ENCODE results near the gene LYZL4.
A peak's percentile ranks its signal among the peaks of the same experiment; 100 is the strongest.

Gene LYZL4

DNA sequence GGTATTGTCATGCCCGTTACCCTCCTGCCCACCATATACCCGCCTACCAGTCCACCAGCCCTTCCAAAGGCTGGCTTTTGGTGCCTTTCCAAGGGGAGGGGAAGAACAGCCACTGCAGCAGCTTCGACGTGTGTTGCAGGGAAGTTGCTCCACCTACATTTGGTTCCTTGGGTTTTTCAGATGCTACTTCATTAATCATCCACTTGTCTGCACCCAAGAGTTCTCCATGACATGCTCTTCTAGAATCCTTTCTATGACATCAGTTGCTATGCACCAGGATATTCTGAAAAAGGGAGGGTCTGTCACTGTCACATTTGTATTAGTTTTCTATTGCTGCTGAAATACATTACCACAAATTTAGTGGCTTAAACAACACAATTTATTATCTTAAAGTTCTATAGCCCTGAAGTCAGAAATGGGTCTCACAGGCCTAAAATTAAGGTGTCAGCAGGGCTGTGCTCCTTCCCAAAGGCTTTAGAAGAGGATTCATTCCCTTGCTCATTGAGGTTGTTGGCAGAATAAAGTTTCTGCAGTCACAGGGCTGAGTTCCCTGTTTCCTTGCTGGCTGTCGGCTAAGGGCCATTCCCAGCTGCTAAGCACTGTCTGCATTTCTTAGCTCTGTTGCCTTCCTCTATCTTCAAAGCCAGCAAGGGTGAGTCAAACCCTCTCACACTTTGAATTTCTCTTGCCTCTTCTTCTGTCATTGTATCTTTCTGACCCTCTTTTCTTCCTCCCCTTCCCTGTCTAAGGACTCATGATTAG is at the start of gene LYZL4:
Gene LYZL4, minus strand, starts transcription at position 241 of the 762 bp plus-strand sequence. CDS start 3,359 bp downstream, outside the sequence.
- DNase-seq (ENCODE audit: low read depth in 2 of 3, low spot score in 1 of 3), result no peak

DNA sequence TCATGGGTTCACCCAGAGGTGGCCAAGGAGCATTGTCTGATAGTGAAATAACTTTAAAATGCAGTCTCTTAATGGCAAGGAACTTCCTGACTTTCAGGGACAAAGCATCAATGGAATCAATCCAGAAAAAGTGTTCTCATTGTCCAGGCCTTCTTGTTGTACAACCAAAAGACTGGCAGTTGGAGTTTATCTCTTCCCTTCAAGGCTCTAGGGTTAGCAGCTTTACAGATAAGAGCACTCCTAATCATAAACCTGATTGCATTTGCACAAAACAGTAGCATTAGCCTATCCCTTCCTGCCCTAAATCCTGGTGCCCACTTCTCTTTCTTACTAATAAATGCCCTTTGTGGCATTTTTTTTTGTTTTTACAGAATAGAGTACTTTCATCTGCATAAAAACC is 48.7 kb upstream of the LYZL4 start:
- DNase-seq (ENCODE audit: low read depth in 2 of 3, low spot score in 1 of 3), result no peak

- no peak for DNase-seq (ENCODE audit: low read depth in 2 of 3, low spot score in 1 of 3)
Measured at GRCh38 chr3:42456211-42456610, 45.8 kb upstream of the LYZL4 start.

GRCh38 chr3:42451546-42452230 is 41.3 kb upstream of the LYZL4 start:
- DNase-seq (ENCODE audit: low read depth in 2 of 3, low spot score in 1 of 3), result no peak

DNA sequence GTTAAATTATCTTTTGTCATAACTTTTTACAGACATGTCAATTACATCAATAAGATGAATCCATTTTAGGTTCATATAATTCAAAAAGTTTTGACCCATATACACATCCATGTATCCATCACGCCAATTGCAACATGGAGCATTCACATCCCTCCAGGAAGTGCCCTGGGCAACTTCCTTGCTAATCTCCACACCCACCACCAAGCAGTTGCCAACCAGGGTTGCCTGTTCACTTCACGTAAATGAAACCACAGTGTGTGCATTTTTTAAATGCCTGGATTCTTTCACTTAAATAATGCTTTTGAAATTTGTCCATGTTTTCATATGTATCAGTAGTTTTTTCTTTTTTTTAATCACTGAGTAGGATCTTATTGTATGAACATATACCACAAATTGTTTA is 40.7 kb upstream of the LYZL4 start:
- no peak for DNase-seq (ENCODE audit: low read depth in 2 of 3, low spot score in 1 of 3)

GRCh38 chr3:42450567-42450966 is 40.2 kb upstream of the LYZL4 start:
- no peak for DNase-seq (ENCODE audit: low read depth in 2 of 3, low spot score in 1 of 3)

GRCh38 chr3:42447481-42447880 is 37.1 kb upstream of the LYZL4 start:
- DNase-seq (ENCODE audit: low read depth in 2 of 3, low spot score in 1 of 3), result no peak

DNA sequence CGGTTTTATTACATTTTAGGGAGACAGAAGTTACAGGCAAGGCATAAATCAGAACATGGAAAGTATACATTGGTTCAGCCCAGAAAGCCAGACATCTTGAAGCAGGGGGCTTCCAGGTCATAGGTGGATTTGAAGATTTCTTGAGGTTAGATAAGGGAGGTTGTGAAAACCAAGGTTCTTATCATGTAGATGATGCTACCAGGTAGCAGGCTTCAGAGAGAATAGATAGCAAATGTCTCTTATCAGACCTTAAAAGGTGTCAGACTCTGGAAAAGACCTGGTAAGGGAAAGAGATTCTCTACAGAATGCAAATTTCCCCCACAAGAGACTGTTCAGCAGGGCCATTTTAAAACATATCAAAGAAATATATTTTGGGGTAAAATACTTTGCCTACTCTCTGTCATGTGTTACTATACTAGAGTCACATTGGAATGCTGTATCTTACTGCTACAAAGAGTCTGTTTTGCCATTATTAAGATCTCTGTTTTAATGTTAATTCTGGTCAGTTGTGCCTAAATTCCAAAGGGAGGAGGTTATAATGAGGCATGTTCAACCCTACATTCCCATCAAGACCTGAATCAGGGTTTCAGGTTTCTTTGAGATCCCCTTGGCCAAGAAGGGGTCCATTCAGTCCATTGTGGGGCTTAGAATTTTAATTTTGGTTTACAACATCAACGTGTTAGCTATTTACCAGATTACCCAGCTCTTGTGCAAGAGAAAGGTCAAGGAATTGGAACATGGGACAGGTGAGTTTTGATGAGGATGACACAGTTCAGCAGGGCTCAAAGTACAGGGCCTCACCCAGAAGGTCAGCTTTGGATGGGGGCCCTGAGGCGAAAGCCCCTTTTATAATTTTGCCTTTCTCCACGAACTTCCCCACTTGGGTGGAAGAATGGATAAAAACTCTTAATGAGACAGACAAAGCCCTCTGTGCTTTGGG is 36.0 kb upstream of the LYZL4 start:
- no peak for DNase-seq (ENCODE audit: low read depth in 2 of 3, low spot score in 1 of 3)

GRCh38 chr3:42443819-42444436 is 33.5 kb upstream of the LYZL4 start:
- DNase-seq (ENCODE audit: low read depth in 2 of 3, low spot score in 1 of 3), result peak; percentile 65 to 84 (median 75)

DNA sequence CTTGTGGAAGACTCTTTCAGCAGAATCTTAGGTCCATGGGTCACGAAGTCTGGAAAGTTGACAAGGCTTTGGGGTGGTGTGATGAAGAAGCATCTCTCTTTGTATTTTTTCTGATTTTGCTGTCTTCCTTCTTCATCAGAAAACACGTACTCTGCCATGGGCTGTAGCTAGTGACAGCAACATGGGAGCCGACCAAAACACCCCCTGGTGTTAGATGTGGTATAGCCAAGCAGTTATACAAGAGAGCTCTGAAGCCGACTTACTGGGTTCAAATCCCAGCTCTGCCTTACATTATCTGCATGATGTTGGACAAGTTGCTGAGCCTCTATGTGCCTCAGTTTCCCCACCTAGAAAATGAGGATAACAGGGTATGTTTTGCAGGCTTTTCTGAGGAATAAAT is 32.9 kb upstream of the LYZL4 start:
- no peak for DNase-seq (ENCODE audit: low read depth in 2 of 3, low spot score in 1 of 3)

GRCh38 chr3:42442640-42443039 is 32.2 kb upstream of the LYZL4 start:
- DNase-seq (ENCODE audit: low read depth in 2 of 3, low spot score in 1 of 3), result no peak

GRCh38 chr3:42441791-42442190 is 31.4 kb upstream of the LYZL4 start:
- DNase-seq (ENCODE audit: low read depth in 2 of 3, low spot score in 1 of 3), result no peak

GRCh38 chr3:42440924-42441323 is 30.5 kb upstream of the LYZL4 start:
- no peak for DNase-seq (ENCODE audit: low read depth in 2 of 3, low spot score in 1 of 3)

DNA sequence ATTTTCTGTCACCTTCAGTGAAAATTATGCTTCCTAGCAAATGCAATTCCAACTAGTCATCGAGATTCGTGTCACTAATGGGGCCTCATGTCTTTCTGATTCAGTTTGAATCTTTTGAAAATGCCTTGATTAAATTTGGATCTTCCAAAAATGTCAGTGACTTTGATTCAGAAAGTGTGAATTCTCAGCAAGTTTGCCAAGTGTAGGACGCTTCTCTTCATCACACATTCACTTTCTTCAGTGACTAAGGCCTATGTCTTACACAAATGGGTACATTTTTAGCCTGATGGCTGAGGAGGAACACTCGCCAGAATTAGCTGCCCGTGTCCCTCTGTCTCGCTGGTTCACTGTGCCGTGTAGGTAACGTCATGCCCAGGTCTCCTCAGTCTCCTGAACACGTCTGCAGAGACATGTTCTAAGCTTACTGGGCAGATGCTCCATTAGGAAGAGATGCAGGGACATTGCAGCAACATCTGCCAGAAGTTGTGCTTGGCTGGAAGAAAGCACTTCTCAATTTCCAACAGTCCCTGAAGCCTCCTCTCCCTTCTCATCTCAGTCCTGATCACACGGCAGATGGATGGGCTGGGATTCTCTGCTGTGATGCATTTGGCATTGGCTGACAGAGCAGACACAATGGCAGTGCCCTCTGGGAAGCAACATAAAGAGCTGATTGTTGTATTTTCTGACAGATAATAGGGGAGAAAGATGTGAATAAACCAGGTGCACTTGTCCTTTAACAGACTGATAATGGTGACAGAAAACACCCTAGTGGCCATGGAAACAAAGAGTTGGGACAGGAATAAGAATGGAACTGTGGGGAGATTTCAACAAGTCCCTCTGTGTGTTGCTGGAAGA is 29.1 kb upstream of the LYZL4 start:
- no peak for DNase-seq (ENCODE audit: low read depth in 2 of 3, low spot score in 1 of 3)

- no peak for DNase-seq (ENCODE audit: low read depth in 2 of 3, low spot score in 1 of 3)
Measured at GRCh38 chr3:42438758-42439157, 28.3 kb upstream of the LYZL4 start.

DNA sequence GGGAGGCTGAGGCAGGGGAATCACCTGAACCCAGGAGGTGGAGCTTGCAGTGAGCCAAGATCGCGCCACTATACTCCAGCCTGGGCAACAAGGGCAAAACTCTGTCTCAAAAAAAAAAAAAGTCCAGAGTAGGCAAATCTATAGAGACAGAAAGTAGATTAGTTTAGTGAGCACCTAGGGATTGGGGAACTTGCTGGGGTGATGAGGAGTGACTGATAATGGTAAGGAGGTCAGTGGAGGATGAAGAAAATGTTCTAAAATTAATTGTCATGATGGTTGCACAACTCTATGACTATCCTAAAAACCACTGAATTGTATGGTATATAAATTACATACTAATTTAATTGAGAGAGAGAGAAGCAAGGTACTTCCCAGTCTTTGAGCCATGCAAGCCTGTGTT is 27.8 kb upstream of the LYZL4 start:
- no peak for DNase-seq (ENCODE audit: low read depth in 2 of 3, low spot score in 1 of 3)

GRCh38 chr3:42434777-42435380 is 24.5 kb upstream of the LYZL4 start:
- DNase-seq (ENCODE audit: low read depth in 2 of 3, low spot score in 1 of 3), result no peak

DNA sequence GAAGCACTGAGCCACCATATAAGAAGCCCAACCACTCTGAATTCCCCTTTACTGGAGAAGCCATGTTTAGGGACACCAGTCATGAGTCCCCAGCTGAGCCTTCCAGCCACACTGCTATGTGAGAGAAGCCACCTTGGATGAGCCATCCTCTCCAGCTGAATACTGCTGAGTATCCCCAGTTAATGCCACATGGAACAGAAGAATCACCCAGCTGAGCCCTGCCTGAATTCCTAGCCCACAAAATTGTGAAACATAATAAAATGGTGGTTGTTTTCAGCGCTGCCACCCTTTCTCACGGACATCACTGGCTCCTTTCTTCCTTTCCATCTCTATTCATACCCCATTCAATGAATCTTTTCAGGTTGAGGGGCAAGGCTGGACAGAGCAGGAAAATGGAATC is 22.1 kb upstream of the LYZL4 start:
- no peak for DNase-seq (ENCODE audit: low read depth in 2 of 3, low spot score in 1 of 3)

GRCh38 chr3:42430781-42431532 is 20.5 kb upstream of the LYZL4 start:
- DNase-seq (ENCODE audit: low read depth in 2 of 3, low spot score in 1 of 3), result no peak

All from stimulated activated CD4-positive, alpha-beta T cell treated with anti-CD3 and anti-CD28 coated beads, Interleukin-12 subunit alpha, Interleukin-12 subunit beta, amount 100 ng/mL, for 48 hours (primary cell).